Measurements from ENCODE around the gene STRA8. TPM values are rescaled to one million over a fixed set of nuclear protein-coding genes. Genes with fewer than 3 reads are reported as not detected.
"Not testable (repeated sequence)": the region's sequence is repeated elsewhere in the genome, so short reads cannot be mapped to it uniquely, and the experiment has no call there.

STRA8 gene
- total RNA-seq, 1 donor from 2014 or later: not detected

DNA sequence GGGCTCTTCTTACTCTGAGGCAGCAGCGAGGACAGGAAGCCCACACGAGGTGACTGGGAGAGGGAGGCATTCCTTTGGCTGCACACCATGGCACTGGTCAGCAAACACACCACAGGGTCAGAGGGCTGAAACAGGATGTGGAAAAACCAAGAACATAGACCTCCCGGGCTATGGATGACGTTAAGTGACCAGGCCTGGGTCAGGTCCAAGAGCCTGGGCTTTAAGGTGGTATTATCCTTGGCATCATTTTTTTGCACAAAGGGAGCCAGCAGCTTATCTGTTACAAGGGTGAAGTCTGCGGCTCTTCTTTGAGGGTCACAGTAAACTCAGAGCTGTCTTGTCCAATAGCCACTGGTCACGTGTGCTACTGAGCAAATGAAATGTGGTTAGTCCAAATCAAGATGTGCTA is 29.3 kb upstream of the STRA8 start:
- no peak for DNase-seq (ENCODE audit: extremely low read depth, low read depth, low spot score)

DNA sequence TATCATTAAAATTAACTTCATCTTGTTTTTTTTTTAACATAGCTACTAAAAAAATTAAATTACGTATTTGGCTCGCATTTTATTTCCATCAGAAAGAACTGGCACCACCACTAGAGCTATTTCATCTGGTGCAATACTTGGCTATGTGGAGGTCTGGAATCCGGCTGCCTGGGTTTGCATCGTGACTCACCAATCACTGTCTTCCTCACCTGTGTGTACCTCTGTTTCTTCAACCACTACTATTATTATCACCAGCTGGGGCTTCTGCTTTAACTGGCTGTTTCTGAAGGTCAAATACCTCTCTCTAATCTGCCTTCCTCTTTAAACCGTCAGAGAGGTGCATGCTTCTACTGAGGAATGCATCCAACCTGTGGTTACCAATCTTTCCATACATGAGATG is 28.8 kb upstream of the STRA8 start:
- no peak for DNase-seq (ENCODE audit: extremely low read depth, low read depth, low spot score)

DNA sequence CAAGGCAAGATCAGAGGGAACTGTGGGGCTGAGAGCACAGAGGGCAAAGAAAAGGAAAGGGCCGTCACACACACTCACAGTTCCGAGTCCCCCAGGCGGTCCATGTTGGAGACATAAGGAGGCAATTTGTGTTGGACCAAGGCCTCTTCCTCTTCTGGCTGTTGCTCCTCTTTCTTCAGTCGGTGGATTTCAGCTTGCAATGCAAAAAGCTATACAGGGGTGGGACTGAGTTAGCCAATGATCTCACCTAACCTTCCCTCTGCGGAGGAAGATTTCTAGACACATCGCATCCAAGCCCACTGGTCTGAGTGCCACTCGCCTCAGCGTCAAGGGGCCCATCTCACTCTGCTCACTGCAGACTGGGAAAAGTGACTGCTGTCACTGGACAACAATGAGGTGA is 27.8 kb upstream of the STRA8 start:
- DNase-seq (ENCODE audit: extremely low read depth, low read depth, low spot score): no peak

DNA sequence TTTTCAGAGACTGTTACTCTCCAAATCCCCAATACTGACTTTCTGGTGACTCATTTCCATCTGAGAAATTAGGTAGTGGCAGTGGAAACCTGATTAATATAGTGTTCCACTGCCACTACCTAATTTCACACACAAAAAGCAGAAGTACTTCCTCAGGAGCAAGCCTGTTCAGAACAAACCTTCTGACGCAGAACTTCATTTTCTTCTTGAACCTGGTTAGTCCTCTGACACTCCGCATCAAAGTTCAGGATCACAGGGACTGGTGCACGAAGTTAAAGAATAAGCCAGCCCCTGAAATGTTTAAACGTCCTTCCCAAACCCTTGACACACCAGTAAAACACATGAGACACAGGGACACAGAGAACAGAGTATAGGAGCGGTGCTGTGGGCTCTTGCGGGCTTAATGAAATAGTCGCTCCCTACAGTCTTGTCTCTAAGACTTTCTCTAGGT is 26.7 kb upstream of the STRA8 start:
- no peak for DNase-seq (ENCODE audit: extremely low read depth, low read depth, low spot score)

DNA sequence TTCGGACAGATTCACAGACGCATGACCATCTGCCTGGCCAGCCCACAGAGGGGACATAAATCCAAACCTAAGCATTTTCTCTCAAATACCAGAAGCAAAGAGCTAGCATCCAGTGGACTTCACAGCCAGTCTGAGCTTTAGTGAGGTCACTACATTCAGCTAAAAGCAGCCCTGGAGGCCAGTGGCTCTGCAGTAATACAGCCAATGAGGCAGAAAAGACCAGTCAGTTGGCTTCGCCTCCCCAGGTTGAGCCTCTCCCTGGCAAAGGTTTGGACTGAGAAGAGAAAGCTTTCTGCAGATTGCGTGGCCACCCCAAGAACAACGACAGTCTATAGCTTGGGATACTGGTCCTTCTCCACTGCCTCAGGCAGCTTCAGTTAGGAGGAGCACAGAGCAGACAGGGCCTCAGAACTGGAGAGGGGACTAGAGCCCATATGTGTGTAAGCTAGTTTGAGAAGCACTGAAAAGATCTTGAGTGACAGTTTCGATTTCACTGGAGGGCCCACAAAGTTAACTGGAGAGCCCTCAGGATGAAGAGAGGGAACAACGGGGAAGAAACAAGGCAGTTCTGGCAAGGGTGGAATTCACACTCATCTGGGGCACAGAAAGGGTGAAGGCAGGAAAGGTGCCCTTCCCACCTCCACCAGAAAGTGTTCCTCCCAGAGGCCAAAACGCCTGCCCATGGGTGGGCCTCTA is 26.1 kb upstream of the STRA8 start:
- no peak for DNase-seq (ENCODE audit: extremely low read depth, low read depth, low spot score)

DNA sequence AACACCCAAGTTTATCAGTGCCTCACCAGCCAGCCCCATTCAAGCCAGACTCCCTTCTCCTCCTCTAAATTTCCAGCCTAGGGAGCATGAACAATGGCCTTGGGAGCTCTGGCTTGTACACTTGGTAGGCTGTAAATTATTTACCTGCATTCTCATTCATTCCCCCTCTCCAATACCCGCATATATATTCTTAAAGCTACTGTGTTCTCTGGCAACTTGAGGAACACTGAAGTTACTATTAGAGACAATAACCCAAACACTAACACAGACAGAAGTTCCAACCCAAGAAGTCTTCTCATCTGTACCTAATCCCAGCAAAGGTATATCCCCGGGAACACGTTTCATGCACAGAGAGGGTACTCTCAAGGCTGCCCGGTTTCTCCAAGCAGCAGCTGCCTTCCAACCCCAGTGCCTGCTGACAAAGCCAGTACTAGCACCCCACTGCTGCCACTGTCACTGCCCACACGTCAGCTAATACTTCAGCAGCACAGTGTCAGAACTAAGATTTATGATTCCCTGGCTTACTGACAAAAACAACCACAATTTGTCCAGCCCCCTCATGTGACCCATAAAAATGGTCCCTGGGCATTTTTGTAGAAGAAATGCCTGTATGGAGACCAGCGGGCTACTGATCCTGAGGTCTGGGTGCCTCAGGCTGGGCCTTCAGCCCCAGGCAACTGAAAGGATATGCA is 25.4 kb upstream of the STRA8 start:
- DNase-seq (ENCODE audit: extremely low read depth, low read depth, low spot score): no peak

DNA sequence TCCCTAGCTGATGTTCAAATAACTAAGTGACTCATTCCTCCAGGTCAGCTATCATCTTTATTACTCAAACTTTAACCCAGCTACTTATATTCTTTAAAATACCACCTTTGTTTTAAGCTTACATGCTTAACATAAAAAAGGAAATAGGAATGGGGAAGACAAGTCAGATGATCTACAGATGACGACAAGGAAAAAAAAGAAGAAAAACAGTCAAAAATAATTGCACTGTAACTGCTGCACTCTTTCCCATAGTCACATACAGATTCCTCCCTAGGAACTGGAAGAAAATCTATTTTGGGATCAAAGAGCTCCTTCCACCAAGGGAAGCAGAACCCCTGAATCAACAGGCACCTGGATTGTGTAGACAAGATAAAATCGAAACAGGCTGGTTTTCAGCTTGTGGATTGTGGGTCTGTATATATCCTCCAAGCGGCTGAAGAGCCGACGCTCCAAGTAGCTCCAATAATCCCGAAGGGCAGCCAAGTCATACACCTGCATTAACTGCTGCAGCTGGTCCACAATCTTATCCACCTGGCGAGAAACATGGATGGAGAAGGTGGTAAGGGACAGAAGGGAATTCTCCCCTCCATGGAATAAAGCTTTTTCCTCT is 24.3 kb upstream of the STRA8 start:
- no peak for DNase-seq (ENCODE audit: extremely low read depth, low read depth, low spot score)

DNA sequence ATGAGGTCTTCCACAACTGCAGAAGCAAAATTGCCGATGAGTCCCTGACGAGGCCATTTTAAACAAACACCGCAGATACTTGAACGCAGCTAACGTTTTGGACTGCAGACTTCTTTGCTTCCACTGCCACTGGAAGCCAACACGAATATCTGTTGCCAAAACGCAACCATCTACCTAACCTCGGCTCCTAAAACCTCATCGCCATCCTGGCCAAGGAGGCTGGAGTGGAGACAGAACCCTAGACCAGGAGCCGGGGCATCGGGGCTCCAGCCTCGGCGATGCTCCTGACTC is 22.8 kb upstream of the STRA8 start:
- no peak for DNase-seq (ENCODE audit: extremely low read depth, low read depth, low spot score)

DNA sequence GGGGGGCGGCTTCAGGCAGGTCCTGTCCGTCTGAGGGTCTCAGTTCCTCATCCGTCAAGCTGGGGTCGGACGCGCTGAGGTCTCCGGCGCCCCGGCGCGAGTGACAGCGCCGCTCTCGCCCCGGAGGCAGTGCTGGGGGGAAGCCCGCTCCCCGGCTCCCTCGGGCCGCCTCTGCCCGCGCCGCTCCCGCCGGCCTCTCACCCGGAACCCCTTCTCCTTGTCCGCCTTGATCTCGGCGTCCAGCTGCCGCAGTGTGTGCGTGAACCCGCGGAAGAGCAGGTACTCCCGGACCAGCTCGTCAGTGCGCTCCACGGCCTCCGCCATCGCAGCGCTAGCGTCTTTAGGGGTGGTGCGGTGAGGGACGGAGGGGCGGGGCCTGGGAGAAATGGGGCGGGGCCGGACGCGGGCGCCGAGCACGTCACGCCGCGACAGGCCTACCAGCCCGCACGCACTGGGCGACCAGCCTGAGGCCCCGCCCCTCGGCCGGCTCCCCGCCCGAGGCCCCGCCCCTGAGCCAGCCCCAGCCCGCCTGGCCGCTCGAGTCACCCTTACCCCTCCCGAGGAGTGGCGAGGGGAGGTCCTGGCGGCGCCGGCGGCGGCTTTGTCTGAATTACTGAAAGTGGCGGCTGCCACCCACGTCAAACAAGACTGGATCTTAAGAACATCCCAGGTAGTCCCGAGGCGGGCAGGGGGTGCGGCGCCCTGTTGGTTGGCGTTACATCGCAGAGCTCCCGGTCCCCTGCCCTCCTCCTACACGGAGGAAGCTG is 22.3 kb upstream of the STRA8 start, which contains the start of gene WDR91:
WDR91 (minus strand) TSS at position 348 of the 767 bp plus-strand sequence; CDS start at position 324, 24 bp downstream.
- no peak for DNase-seq (ENCODE audit: extremely low read depth, low read depth, low spot score)

DNA sequence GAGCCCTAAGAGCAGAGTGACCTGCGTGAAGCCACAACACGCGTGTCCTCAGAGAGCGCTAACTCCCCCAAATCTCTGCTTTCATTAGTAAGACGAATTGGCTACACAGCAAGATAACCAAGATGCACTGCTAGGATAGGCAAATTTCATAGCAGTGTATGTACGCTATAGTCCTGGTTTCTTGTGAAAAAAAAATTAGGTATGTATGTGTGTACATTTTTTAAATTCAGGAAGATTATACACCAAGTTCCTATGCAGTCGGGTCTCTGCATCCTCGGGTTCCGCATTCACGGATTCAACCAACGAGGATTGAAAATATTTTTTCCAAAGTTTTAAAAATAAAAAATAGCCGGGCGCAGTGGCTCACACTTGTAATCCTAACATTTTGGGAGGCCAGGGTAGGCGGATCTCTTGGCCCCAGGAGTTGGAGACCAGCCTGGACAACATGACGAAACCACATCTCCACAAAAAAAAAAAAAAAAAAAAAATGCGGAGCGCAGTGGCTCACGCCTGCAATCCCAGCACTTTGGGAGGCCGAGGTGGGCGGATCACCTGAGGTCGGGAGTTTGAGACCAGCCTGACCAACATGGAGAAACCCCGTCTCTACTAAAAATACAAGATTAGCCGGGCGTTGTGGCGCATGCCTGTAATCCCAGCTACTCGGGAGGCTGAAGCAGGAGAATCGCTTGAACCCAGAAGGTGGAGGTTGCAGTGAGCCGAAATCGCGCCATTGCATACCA is 21.5 kb upstream of the STRA8 start:
- DNase-seq (ENCODE audit: extremely low read depth, low read depth, low spot score): not testable (repeated sequence)

DNA sequence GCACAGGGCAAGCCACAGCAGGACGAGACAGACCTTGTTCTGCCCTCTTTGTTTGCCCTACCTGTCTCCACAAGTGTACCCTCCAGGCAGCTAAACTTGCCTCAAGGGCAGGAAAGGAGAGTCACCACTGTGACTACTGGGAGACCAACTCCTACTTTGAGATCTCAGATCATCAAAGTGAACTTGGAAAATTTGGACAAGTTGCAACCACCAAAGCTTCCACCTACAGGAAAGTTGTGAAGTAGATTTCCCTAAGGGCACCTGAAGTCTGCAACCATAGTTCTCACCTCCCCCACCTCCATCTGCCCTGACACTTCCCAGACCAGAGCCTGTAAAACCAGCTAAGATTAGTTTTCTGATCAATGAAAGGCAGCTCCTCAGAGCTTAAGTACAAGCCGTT is 19.8 kb upstream of the STRA8 start:
- DNase-seq (ENCODE audit: extremely low read depth, low read depth, low spot score): no peak

DNA sequence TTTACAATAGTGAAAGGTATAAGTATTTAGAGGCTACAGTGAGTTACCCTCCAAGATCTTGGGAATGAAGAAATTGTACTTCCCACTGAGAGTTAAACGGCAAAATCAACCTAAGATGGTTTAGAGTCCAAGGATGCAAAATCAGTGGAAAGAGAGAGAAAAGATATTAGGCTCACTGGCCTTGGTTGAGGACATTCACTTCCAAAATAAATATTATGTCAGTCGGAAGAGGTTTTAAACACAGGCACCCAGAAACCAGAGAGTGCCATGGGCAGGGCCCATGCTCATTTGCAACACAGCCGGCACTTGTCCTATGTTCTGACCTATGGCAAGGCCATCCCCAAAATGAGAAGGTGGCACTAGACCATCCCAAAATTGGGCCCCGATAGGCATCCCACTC is 18.5 kb upstream of the STRA8 start:
- no peak for DNase-seq (ENCODE audit: extremely low read depth, low read depth, low spot score)

DNA sequence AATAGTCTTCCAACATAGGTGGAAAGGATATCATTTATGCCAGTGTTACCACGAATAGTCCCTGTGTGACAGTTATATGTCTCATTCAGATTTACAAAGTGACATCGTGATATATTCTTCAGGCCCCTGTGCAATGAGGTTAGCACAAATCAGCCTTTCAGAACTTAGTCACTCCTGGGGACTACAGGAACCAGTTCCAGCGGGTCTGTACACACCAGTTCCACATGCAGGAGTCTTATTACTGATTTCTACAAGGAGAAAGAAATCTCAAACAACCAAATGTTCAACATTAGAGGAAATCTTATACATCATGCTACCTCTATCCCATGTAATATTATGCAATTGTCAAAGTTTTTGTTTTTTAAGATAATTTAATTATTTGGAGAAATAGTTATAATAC is 17.9 kb upstream of the STRA8 start:
- no peak for DNase-seq (ENCODE audit: extremely low read depth, low read depth, low spot score)

DNA sequence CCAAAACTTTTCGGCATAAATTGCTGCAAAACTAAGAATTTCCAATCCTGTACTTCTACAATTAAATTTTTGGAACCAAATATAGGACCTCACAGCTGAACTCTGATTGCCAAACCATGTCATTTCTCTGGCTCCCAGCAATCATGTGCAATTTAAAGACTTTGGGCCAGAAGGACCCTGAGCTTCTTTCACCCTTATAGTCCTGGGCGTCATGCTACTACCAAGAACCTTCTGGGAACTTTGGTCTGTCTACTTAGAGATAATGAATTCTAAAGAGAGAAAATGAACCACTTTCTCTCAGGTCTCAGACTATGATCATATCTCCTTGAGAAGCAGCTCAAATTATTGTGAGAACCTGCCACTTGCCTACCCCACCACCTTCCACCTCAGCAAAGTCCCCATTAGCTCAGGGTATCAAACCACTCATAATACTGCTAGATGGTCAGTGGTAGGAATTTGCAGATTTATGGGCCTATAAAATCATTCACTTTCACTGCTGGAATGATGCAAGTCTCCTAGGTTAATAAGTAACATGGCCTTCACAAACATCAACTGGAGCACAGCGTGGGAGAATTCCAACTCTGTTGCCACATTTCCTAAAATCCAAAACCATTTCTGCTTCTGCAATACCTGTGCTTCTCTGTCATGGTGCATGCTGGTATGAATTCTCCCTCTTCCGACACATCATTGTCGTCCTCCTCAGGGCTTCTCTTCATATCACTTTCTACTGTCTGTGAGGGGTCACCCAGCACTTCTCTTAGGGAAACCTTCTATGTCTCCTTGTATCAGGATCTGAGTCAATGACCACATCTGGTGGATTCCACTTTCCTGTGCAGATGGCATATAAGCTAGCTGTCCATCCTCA is 15.8 kb upstream of the STRA8 start:
- no peak for DNase-seq (ENCODE audit: extremely low read depth, low read depth, low spot score)

DNA sequence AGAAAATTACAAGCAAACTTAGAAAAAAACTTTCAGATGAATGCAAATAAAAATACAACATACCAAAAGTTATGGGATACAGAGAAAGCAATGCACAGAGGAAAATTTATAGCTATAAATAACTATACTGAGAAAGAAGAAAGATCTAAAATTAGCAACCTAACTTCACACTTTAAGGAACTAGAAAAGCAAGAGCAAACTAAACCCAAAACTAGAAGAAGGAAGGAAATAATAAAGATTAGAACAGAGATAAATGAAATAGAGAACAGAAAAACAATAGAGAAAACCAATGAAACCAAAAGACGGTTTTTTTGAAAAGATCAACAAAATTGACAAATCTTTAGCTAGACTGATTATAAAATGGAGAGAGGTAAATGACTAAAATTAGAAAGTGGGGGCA is 9.6 kb upstream of the STRA8 start:
- no peak for DNase-seq (ENCODE audit: extremely low read depth, low read depth, low spot score)

DNA sequence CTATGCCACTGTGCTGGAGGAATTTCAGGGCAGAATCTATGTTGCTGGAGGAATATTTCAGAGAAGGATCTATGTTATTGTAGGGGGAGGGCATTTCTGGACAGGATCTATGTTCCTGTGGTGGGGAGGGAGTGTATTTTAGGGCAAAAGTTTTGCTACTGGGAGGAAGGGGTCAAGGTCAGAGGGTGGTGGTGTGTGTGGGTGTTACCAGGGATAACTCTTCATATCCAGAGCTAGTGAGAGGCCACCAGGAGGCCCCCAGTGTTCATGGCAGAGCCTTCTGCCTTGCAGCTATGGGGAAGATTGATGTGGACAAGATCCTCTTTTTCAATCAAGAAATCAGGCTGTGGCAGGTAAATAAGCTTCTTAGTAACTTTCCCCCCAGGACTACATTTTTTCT is 2.0 kb upstream of the STRA8 start:
- no peak for DNase-seq (ENCODE audit: extremely low read depth, low read depth, low spot score)

DNA sequence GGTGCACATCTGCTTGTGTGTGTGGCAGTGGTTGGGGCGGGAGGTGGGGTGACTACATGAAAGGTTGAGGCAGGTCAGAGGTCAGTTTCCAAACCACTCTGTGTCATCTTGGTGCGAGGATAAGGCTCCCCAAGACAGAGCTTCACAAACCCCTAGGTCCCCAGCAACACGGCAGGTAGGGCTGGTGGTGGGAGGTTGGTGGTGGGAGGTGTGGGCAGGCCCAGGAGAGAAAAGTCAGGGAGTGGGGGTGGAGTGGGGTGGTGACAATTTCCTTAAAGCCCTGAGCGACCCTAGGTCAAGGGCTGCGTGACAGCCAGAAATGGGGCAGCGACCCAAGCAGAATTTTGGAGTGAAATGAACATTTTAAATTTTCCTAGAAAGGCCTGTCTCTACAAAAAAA is 1.6 kb upstream of the STRA8 start:
- no peak for DNase-seq (ENCODE audit: extremely low read depth, low read depth, low spot score)

DNA sequence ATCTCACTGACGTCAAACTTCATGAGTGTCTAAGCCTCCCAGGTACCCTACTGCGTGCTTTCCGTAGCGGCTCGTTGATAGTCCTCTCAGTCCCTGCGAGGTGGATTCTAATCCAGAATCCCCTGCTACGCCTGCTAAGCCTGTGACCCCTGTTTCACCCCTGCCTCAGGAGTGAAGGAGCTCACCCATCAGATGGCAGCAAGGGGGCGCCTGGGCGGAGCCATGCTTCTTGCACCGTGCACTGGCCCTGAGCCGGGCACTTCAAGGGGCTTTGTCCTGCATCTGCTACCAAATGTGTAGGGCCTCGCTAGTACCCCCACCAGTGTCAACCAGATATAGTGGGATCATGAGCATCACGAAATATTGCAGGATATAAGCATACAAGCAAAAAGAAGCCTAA is 918 bp upstream of the STRA8 start:
- DNase-seq (ENCODE audit: extremely low read depth, low read depth, low spot score): no peak

DNA sequence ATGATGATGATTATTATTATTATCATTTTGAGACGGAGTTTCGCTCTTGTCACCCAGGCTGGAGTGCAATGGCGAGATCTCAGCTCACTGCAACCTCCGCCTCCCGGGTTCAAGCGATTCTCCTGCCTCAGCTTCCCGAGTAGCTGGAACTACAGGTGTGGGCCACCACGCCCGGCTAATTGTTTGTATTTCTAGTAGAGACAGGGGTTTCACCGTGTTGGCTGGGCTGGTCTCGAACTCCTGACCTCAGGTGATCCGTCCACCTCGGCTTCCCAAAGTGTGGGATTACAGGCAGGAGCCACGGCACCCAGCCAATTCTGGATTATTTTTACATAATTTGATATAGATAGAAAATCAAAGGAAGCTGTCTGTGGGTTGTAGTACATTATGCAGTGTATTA is 457 bp downstream of the STRA8 start:
- not testable (repeated sequence) for DNase-seq (ENCODE audit: extremely low read depth, low read depth, low spot score)

DNA sequence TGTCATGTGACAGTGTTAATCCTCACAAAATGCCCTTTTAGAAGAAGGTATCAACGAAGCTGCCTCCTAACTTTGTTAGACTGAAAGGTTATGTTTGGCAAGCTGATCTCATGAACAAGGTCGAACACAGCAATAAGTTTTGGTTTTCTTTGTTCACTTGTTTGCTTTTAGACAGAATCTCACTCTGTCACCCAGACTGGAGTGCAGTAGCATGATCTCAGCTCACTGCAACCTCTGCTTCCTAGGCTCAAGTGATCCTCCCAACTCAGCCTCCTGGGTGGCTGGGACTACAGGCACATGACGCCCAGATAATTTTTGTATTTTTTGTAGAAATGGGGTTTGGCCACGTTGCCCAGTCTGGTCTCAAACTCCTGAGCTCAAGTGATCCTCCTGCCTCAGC is 1.1 kb downstream of the STRA8 start:
- DNase-seq (ENCODE audit: extremely low read depth, low read depth, low spot score): no peak
